Measurements from ENCODE around the gene HS6ST2.

GRCh38 chrX:132602701-132603100 is 355.7 kb downstream of the HS6ST2 start:
- TF ChIP-seq, protein P1, sequence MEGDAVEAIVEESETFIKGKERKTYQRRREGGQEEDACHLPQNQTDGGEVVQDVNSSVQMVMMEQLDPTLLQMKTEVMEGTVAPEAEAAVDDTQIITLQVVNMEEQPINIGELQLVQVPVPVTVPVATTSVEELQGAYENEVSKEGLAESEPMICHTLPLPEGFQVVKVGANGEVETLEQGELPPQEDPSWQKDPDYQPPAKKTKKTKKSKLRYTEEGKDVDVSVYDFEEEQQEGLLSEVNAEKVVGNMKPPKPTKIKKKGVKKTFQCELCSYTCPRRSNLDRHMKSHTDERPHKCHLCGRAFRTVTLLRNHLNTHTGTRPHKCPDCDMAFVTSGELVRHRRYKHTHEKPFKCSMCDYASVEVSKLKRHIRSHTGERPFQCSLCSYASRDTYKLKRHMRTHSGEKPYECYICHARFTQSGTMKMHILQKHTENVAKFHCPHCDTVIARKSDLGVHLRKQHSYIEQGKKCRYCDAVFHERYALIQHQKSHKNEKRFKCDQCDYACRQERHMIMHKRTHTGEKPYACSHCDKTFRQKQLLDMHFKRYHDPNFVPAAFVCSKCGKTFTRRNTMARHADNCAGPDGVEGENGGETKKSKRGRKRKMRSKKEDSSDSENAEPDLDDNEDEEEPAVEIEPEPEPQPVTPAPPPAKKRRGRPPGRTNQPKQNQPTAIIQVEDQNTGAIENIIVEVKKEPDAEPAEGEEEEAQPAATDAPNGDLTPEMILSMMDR (IDR thresholded peaks at IDR 0.05), result no peak
- TF ChIP-seq EZH2phosphoT487 (IDR thresholded peaks at IDR 0.05) (no peak), EZH2 (IDR thresholded peaks at IDR 0.05) (no peak)

Data from neural progenitor cell (in vitro differentiated cells).